PC-9 (cell line): ENCODE measurements around the gene CNTN1. TPM values are rescaled to one million over a fixed set of nuclear protein-coding genes. Genes with fewer than 3 reads are reported as not detected.

Experiments
- BruUV-seq: library from RNA; stranded (reverse); fragments of 400-500 nt; replicated peaks from 2 replicates; lab custom pipeline; 2021; lab: Mats Ljungman, UMichigan
- CTCF ChIA-PET: fragments of 300-600 bp; sonication (Branson Sonifier 250); formaldehyde crosslinking; loops from one replicate; lab custom pipeline; 2022; ENCODE audit warnings: antibody characterized with exemption; lab: Charles Lee
- POLR2A ChIA-PET: fragments of 300-600 bp; sonication (Branson Sonifier 250); formaldehyde crosslinking; loops from one replicate; lab custom pipeline; 2022; ENCODE audit warnings: antibody characterized with exemption; ENCODE audit not compliant: unreplicated experiment; lab: Charles Lee
- DNase-seq, 2 experiments: peaks; one replicate each; pipeline versions ENCODE4 v3.0.0 to v3.0.0-alpha.2; 2015 to 2022; ENCODE audit warnings: mixed read lengths in 1 of 2
- H2AFZ ChIP-seq: fragments of 200-600 bp; sonication (generic); 2 replicates; pipeline ENCODE4 v1.8.1; 2017; ENCODE audit warnings: antibody characterized with exemption
- H3F3A ChIP-seq: fragments of 200-600 bp; sonication (generic); 2 replicates; pipeline ENCODE4 v1.8.1; 2017; ENCODE audit warnings: antibody characterized with exemption, mild to moderate bottlenecking, low read depth; ENCODE audit not compliant: insufficient read depth
- H3K27ac ChIP-seq: fragments of 200-600 bp; sonication (generic); 2 replicates; pipeline ENCODE4 v1.6.1; 2016; ENCODE audit warnings: mixed run types
- H3K27me3 ChIP-seq: fragments of 200-600 bp; sonication (generic); 2 replicates; pipeline ENCODE4 v1.6.1; 2016; ENCODE audit warnings: low read depth, mixed run types; ENCODE audit not compliant: insufficient read depth
- H3K36me3 ChIP-seq: fragments of 200-600 bp; sonication (generic); 2 replicates; pipeline ENCODE4 v1.6.1; 2016; ENCODE audit warnings: low read depth, mixed run types
- H3K4me1 ChIP-seq: fragments of 200-600 bp; sonication (generic); replicated peaks from 2 replicates; pipeline ENCODE4 v1.6.1; 2016; ENCODE audit warnings: mixed run types; ENCODE audit not compliant: insufficient read depth
- H3K4me2 ChIP-seq: fragments of 200-600 bp; sonication (generic); 2 replicates; pipeline ENCODE4 v1.6.1; 2017; ENCODE audit warnings: mixed run types
- H3K4me3 ChIP-seq: fragments of 200-600 bp; sonication (generic); 2 replicates; pipeline ENCODE4 v1.6.1; 2016; ENCODE audit warnings: mixed run types
- H3K79me2 ChIP-seq: fragments of 200-600 bp; sonication (generic); 2 replicates; pipeline ENCODE4 v1.6.1; 2017; ENCODE audit warnings: low read depth, mixed run types
- H3K9me2 ChIP-seq: fragments of 200-600 bp; sonication (generic); 2 replicates; pipeline ENCODE4 v1.8.1; 2017; ENCODE audit warnings: mild to moderate bottlenecking; ENCODE audit not compliant: insufficient read depth
- H3K9me3 ChIP-seq: fragments of 200-600 bp; sonication (generic); 2 replicates; pipeline ENCODE4 v1.8.1; 2016; ENCODE audit warnings: low read depth; ENCODE audit not compliant: insufficient read depth
- H4K20me1 ChIP-seq: fragments of 200-600 bp; sonication (generic); 2 replicates; pipeline ENCODE4 v1.8.1; 2017; ENCODE audit not compliant: insufficient read depth
- CTCF ChIP-seq: fragments of 200-600 bp; sonication (generic); conservative IDR thresholded peaks from 2 replicates; pipeline ENCODE4 v1.6.1; 2017; ENCODE audit warnings: mixed run types, antibody characterized with exemption, mild to moderate bottlenecking, moderate library complexity
- EZH2 ChIP-seq: fragments of 200-600 bp; sonication (generic); IDR thresholded peaks from 2 replicates; pipeline ENCODE4 v1.8.0; 2017; ENCODE audit warnings: antibody characterized with exemption, low read depth
- intact Hi-C: fragments of 100-400 bp; cut with micrococcal nuclease; formaldehyde crosslinking; loops from one replicate; pipeline ENCODE4 v1.10.0; 2022; ENCODE audit not compliant: unreplicated experiment
- total RNA-seq: library from RNA; stranded (reverse); gene quantifications from 2 replicates; pipeline ENCODE4 v1.2.3, GENCODE V29; 2021

Gene CNTN1
- total RNA-seq, 1 experiment from 2014 or later: 0.37 TPM

GRCh38 chr12:40692765-40693206 is 547 bp downstream of the CNTN1 start:
- ChIA-PET POLR2A (no interaction called here), CTCF (no interaction called here)
- Histone ChIP-seq H3K36me3 (no peaks in the 10 kb centered on the region), H3K9me2 (no peaks in the 10 kb centered on the region), H3K4me1 (0 out of 2 replicates have a peak, but pooled peaks cover 4% of the 10 kb centered on the region), H4K20me1 (no peaks in the 10 kb centered on the region), H3K27ac (no peak overlapping the region), H2AFZ (peak overlapping the region; percentile 95), H3K9me3 (peaks cover 4% of the 10 kb centered on the region), H3K79me2 (no peaks in the 10 kb centered on the region), H3K4me2 (peak overlapping the region; percentile 91), H3F3A (no peaks in the 10 kb centered on the region), H3K27me3 (no peaks in the 10 kb centered on the region; the same call in 1 of the 2 replicates), H3K4me3 (peak overlapping the region; percentile 66)
- intact Hi-C loops: no loop called here
- no TSS peak for BruUV-seq
- DNase-seq: peak in 1 of 2 experiments; percentile 8
- TF ChIP-seq EZH2 (no peak), CTCF (no peak)

GRCh38 chr12:40693207-40693821 is 1.1 kb downstream of the CNTN1 start:
- Histone ChIP-seq H3F3A (no peaks in the 10 kb centered on the region), H3K4me2 (peak overlapping the region; percentile 91), H3K79me2 (no peaks in the 10 kb centered on the region), H3K27ac (no peak overlapping the region), H3K4me1 (0 out of 2 replicates have a peak, but pooled peaks cover 4% of the 10 kb centered on the region), H3K9me2 (no peaks in the 10 kb centered on the region), H4K20me1 (no peaks in the 10 kb centered on the region), H3K36me3 (no peaks in the 10 kb centered on the region), H2AFZ (peak overlapping the region; percentile 95), H3K27me3 (no peaks in the 10 kb centered on the region; the same call in 1 of the 2 replicates), H3K9me3 (peaks cover 4% of the 10 kb centered on the region), H3K4me3 (peak overlapping the region; percentile 66)
- peak in 1 of 2 experiments; percentile 19 for DNase-seq
- intact Hi-C loops: no loop called here
- BruUV-seq: no TSS peak
- POLR2A ChIA-PET: no interaction called here
- CTCF ChIA-PET: no interaction called here
- TF ChIP-seq EZH2 (no peak), CTCF (no peak)

DNA sequence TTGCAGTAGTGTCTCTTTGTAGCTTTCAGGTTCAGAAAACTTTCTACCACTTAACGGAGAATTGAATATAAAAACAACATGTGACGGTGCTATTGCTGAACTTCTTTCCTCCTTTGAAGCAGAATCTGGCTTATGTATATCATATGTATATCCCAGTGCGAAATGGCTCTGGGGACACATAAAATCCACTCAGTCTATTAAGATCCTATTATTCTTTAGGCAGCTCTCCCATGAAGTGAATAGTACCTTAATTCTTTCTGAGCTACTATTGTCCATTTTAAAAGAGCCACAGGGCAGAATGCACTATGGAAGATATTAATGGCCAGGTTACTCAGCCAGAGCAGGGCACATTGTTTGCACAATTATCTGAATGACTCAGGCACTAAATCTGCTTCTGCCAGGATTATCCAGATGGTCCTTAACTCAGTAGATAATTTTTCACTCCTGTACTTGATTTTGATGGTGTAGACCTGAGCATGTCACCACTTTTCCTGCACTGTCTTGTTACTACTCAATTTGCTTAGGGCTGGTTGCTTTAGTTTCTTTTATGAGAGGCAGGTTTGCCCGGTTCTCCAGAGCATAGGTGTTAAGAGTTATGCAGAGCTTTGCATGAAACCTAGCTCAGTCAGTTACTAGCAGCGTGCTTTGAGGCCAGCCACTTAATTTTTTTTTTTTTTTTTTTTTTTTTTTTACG is 5.5 kb downstream of the CNTN1 start:
- TF ChIP-seq CTCF: no peak
- no peak for TF ChIP-seq EZH2
- no peaks in the 10 kb centered on the region for H3F3A ChIP-seq
- no peak overlapping the region for H3K27ac ChIP-seq
- H3K9me2 ChIP-seq: no peaks in the 10 kb centered on the region
- POLR2A ChIA-PET: no interaction called here
- CTCF ChIA-PET: no interaction called here
- no peak for DNase-seq
- no peaks in the 10 kb centered on the region for H3K79me2 ChIP-seq
- H3K27me3 ChIP-seq: no peaks in the 10 kb centered on the region; the same call in 1 of the 2 replicates
- no peak overlapping the region for H3K4me2 ChIP-seq
- peak overlapping the region; percentile 27; the same call in 1 of the 2 replicates for H2AFZ ChIP-seq
- intact Hi-C loops: no loop called here
- H3K9me3 ChIP-seq: no peaks in the 10 kb centered on the region
- no peaks in the 10 kb centered on the region for H3K4me1 ChIP-seq
- no peaks in the 10 kb centered on the region for H4K20me1 ChIP-seq
- no TSS peak for BruUV-seq
- H3K36me3 ChIP-seq: no peaks in the 10 kb centered on the region
- H3K4me3 ChIP-seq: no peak overlapping the region
